ENCODE results near the gene IVNS1ABP.

Gene IVNS1ABP

GRCh38 chr1:185262151-185262550 lies 54.9 kb downstream of the IVNS1ABP start:
- TF ChIP-seq GATA3 (IDR thresholded peaks at IDR 0.05; ENCODE audit: low read depth, low read length) (no peak), GATA2 (IDR thresholded peaks at IDR 0.05; ENCODE audit: low read depth, low read length) (no peak)

- TF ChIP-seq GATA2 (IDR thresholded peaks at IDR 0.05; ENCODE audit: low read depth, low read length) (no peak), GATA3 (IDR thresholded peaks at IDR 0.05; ENCODE audit: low read depth, low read length) (no peak)
Measured at GRCh38 chr1:185260611-185261010, 56.4 kb downstream of the IVNS1ABP start.

GRCh38 chr1:185258676-185259075 lies 58.4 kb downstream of the IVNS1ABP start:
- TF ChIP-seq GATA2 (IDR thresholded peaks at IDR 0.05; ENCODE audit: low read depth, low read length): no peak
- no peak for TF ChIP-seq GATA3 (IDR thresholded peaks at IDR 0.05; ENCODE audit: low read depth, low read length)

- TF ChIP-seq GATA3 (IDR thresholded peaks at IDR 0.05; ENCODE audit: low read depth, low read length) (no peak), GATA2 (IDR thresholded peaks at IDR 0.05; ENCODE audit: low read depth, low read length) (no peak)
Measured at GRCh38 chr1:185257950-185258208, 59.2 kb downstream of the IVNS1ABP start.

- no peak for TF ChIP-seq GATA2 (IDR thresholded peaks at IDR 0.05; ENCODE audit: low read depth, low read length)
- no peak for TF ChIP-seq GATA3 (IDR thresholded peaks at IDR 0.05; ENCODE audit: low read depth, low read length)
Measured at GRCh38 chr1:185250063-185250462, 67.0 kb downstream of the IVNS1ABP start.

GRCh38 chr1:185249563-185249962 lies 67.5 kb downstream of the IVNS1ABP start:
- TF ChIP-seq GATA3 (IDR thresholded peaks at IDR 0.05; ENCODE audit: low read depth, low read length) (no peak), GATA2 (IDR thresholded peaks at IDR 0.05; ENCODE audit: low read depth, low read length) (no peak)
